Astrocyte (in vitro differentiated cells and primary cell): Measurements from ENCODE around the gene SNX6.

ENCODE experiments used
- EZH2 ChIP-seq: IDR thresholded peaks from 2 replicates; pipeline ENCODE4 v1.6.1; 2012; ENCODE audit warnings: mild to moderate bottlenecking, low read length, inconsistent platforms; ENCODE audit not compliant: insufficient read depth
- TF ChIP-seq, protein P1 (sequence below): IDR thresholded peaks from 2 replicates; pipeline ENCODE4 v1.5.1; 2011; ENCODE audit warnings: low read depth, mild to moderate bottlenecking, inconsistent platforms, low read length, moderate library complexity; ENCODE audit not compliant: insufficient read depth

DNA sequence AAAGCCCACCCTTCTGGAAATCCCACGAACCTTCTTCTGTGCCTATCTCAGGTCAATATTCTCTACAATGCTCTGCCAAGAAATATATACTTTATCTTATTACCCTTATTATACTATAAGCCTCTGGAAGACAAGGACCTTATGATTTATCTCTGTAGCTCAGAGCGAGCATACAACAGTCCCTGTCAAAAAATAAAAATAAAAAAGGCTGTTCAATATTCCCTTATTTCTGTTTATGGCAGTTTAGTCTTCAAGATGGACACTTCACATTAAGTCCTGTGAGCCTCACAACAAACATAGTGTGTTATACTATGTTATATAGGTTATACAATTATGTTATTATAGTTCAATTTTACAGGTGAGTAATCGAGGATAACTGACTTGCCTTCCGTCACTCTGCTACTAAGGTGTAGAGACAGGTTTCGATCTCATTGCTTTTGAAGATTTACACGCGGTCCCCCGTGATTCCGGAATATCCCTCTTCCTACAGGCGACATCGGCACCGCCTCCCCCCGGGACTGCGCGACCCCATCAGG lies 91.0 kb downstream of the SNX6 start:
- TF ChIP-seq, protein P1, sequence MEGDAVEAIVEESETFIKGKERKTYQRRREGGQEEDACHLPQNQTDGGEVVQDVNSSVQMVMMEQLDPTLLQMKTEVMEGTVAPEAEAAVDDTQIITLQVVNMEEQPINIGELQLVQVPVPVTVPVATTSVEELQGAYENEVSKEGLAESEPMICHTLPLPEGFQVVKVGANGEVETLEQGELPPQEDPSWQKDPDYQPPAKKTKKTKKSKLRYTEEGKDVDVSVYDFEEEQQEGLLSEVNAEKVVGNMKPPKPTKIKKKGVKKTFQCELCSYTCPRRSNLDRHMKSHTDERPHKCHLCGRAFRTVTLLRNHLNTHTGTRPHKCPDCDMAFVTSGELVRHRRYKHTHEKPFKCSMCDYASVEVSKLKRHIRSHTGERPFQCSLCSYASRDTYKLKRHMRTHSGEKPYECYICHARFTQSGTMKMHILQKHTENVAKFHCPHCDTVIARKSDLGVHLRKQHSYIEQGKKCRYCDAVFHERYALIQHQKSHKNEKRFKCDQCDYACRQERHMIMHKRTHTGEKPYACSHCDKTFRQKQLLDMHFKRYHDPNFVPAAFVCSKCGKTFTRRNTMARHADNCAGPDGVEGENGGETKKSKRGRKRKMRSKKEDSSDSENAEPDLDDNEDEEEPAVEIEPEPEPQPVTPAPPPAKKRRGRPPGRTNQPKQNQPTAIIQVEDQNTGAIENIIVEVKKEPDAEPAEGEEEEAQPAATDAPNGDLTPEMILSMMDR: no peak
- no peak for TF ChIP-seq EZH2
